ENCODE results near the gene TBC1D22A. TPM values are rescaled to one million over a fixed set of nuclear protein-coding genes. Genes with fewer than 3 reads are reported as not detected.

The TBC1D22A gene
- total and polyA plus RNA-seq, 9 of the 15 experiments (the other 6 are each of a cell fraction or from before 2014, with no cell fraction given) = 0.20 to 11.5 (median 5.2) TPM

GRCh38 chr22:46937185-46937584, 174.7 kb downstream of the TBC1D22A start:
- H4K20me1 ChIP-seq (replicated peaks; ENCODE audit: control insufficient read depth, insufficient read depth, low read length) = 0 out of 2 replicates have a peak, but pooled peaks cover 4% of the 10 kb centered on the region
- no TSS peak for BruUV-seq (replicated peaks)
- DNase-seq (ENCODE audit: extremely low read depth in 1 of 4, low spot score in 3 of 4) = no peak
- no peak for FAIRE-seq
- no peaks in the 10 kb centered on the region for H3K36me3 ChIP-seq (ENCODE audit: control insufficient read depth, insufficient read depth, low read length)
- POLR2A ChIA-PET = no interaction called here
- no peak for ATAC-seq
- H3K4me2 ChIP-seq (ENCODE audit: insufficient read depth, low read length) = no peak overlapping the region
- in situ Hi-C loops (cut with MboI) = no loop called here
- intact Hi-C loops (cut with micrococcal nuclease) = no loop called here
- H3K27ac ChIP-seq (ENCODE audit: extremely low read depth, low read depth, low read length) = no peak overlapping the region; the same call in 2 of the 3 replicates
- H3K4me3 ChIP-seq = no peak overlapping the region
- H3K9ac ChIP-seq (ENCODE audit: insufficient read depth in 1 of 2, low read depth in 2 of 2, low read length in 2 of 2) = no peak overlapping the region
- H3K27me3 ChIP-seq (ENCODE audit: control insufficient read depth in 2 of 2, insufficient read depth in 2 of 2, low read length in 2 of 2) = no peaks in the 10 kb centered on the region
- no peak overlapping the region for H2AFZ ChIP-seq (ENCODE audit: low read depth, low read length)
- CTCF ChIA-PET (ENCODE audit: low intra/inter-chr PET ratio) = no interaction called here
- peaks cover 27 to 35% of the 10 kb centered on the region in 2 experiments for H3K4me1 ChIP-seq (replicated peaks in 1 of 2; ENCODE audit: control insufficient read depth in 2 of 2, insufficient read depth in 2 of 2, low read length in 2 of 2)
- no peaks in the 10 kb centered on the region for H3K9me1 ChIP-seq (ENCODE audit: control insufficient read depth, insufficient read depth, low read length)
- H3K79me2 ChIP-seq (ENCODE audit: control insufficient read depth, insufficient read depth, low read length) = peaks cover 9% of the 10 kb centered on the region
- WGBS (ENCODE audit: insufficient coverage, low coverage, missing lambda C conversion rate) = 75% methylated on average over 8 of the region's 8 CpGs
- no peaks in the 10 kb centered on the region for H3K9me3 ChIP-seq (replicated peaks; ENCODE audit: control insufficient read depth, insufficient read depth, low read depth, low read length)
- TF ChIP-seq CTCF (IDR thresholded peaks at IDR 0.05 in 2 of 3, conservative IDR thresholded peaks at IDR 0.05 in 1 of 3; ENCODE audit: insufficient read depth in 2 of 3, low read depth in 1 of 3, low read length in 3 of 3) = no peak
- no peak for TF ChIP-seq ARID2 (IDR thresholded peaks at IDR 0.05)
- no peak for TF ChIP-seq ZBTB43 (CRISPR knock-in tag; IDR thresholded peaks at IDR 0.05)
- no peak for TF ChIP-seq STAT6 (CRISPR knock-in tag; IDR thresholded peaks at IDR 0.05)
- TF ChIP-seq NUFIP1 (IDR thresholded peaks at IDR 0.05; ENCODE audit: partially characterized antibody) = no peak
- no peak for TF ChIP-seq TCF7L2 (IDR thresholded peaks at IDR 0.05; ENCODE audit: low read depth, low read length)
- TF ChIP-seq ZBED1 (IDR thresholded peaks at IDR 0.05) = no peak

All from K562 (cell line).